Cardiac muscle cell (in vitro differentiated cells and primary cell): ENCODE data around the gene SLC26A11. TPM values are rescaled to one million over a fixed set of nuclear protein-coding genes. Genes with fewer than 3 reads are reported as not detected.
"Not testable (repeated sequence)": the region's sequence is repeated elsewhere in the genome, so short reads cannot be mapped to it uniquely, and the experiment has no call there.

ENCODE experiments used
- DNase-seq, 2 donors: peaks; one replicate each; pipeline versions ENCODE4 v3.0.0 to v3.0.0-alpha.2; 2010 to 2017; ENCODE audit warnings: low read depth in 1 of 2, low spot score in 1 of 2
- H3K27ac ChIP-seq: fragments of 200-600 bp; sonication (generic); 2 replicates; pipeline ENCODE4 v1.5.1; 2016
- H3K27me3 ChIP-seq: fragments of 200-600 bp; sonication (generic); 2 replicates; pipeline ENCODE4 v1.6.0; 2016; ENCODE audit warnings: control low read depth
- H3K36me3 ChIP-seq: fragments of 200-600 bp; sonication (generic); 2 replicates; pipeline ENCODE4 v1.5.1; 2016; ENCODE audit warnings: control low read depth
- H3K4me1 ChIP-seq: fragments of 200-600 bp; sonication (generic); 2 replicates; pipeline ENCODE4 v1.8.1; 2017; ENCODE audit warnings: low read depth, mild to moderate bottlenecking, mixed run types
- H3K4me3 ChIP-seq: fragments of 200-600 bp; sonication (generic); 2 replicates; pipeline ENCODE4 v1.5.1; 2016; ENCODE audit warnings: mild to moderate bottlenecking
- H3K9me3 ChIP-seq: fragments of 200-600 bp; sonication (generic); 2 replicates; pipeline ENCODE4 v1.5.1; 2017; ENCODE audit warnings: low read depth, mild to moderate bottlenecking, control low read depth
- polyA plus RNA-seq: library from polyadenylated mRNA; unstranded; fragments of >200 nt; fragmentation: Nextera tagmentation; extraction: Ambion mirVana; gene quantifications from 2 replicates; pipeline ENCODE4 v1.2.1, GENCODE V29; 2016
- total RNA-seq: library from RNA; depleted of rRNA; stranded (reverse); fragments of >200 nt; gene quantifications from 2 replicates; pipeline ENCODE4 v1.2.3, GENCODE V29; 2016
- TF ChIP-seq, protein P1 (sequence below): IDR thresholded peaks from 2 replicates; pipeline ENCODE4 v1.5.1; 2012; ENCODE audit warnings: low read depth, mild to moderate bottlenecking, low read length

The SLC26A11 gene
- total and polyA plus RNA-seq, 2 experiments from 2014 or later, result 39.0 to 46.8 TPM

DNA sequence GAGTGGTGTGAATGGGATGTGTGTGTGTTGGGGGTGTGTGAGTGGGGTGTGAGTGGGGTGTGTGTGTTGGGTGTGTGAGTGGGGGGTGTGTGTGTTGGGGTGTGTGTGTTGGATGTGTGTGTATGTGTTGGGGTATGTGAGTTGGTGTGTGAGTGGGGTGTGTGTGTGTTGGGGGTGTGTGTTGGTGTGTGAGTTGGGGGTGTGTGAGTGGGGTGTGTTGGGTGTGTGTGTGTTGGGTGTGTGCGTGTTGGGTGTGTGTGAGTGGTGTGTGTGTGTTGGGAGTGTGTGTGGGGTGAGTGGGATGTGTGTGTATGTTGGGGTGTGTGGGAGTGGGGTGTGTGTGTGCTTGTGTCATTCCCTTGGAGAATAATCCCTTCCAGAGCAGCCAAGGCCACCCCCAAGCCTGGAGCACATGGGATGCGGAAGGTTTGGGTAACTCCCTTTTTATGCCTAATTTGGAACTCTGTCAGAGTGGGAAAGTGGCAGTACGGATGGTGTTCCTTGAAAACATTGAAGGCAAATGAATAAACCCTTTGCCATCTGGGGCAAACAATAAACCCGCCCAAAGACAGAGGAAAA lies 54.7 kb downstream of the SLC26A11 start:
- Histone ChIP-seq H3K27ac (no peak overlapping the region), H3K4me3 (no peak overlapping the region), H3K27me3 (no peaks in the 10 kb centered on the region), H3K4me1 (no peaks in the 10 kb centered on the region), H3K9me3 (no peaks in the 10 kb centered on the region), H3K36me3 (no peaks in the 10 kb centered on the region)
- TF ChIP-seq, protein P1, sequence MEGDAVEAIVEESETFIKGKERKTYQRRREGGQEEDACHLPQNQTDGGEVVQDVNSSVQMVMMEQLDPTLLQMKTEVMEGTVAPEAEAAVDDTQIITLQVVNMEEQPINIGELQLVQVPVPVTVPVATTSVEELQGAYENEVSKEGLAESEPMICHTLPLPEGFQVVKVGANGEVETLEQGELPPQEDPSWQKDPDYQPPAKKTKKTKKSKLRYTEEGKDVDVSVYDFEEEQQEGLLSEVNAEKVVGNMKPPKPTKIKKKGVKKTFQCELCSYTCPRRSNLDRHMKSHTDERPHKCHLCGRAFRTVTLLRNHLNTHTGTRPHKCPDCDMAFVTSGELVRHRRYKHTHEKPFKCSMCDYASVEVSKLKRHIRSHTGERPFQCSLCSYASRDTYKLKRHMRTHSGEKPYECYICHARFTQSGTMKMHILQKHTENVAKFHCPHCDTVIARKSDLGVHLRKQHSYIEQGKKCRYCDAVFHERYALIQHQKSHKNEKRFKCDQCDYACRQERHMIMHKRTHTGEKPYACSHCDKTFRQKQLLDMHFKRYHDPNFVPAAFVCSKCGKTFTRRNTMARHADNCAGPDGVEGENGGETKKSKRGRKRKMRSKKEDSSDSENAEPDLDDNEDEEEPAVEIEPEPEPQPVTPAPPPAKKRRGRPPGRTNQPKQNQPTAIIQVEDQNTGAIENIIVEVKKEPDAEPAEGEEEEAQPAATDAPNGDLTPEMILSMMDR, result no peak
- no peak for DNase-seq

DNA sequence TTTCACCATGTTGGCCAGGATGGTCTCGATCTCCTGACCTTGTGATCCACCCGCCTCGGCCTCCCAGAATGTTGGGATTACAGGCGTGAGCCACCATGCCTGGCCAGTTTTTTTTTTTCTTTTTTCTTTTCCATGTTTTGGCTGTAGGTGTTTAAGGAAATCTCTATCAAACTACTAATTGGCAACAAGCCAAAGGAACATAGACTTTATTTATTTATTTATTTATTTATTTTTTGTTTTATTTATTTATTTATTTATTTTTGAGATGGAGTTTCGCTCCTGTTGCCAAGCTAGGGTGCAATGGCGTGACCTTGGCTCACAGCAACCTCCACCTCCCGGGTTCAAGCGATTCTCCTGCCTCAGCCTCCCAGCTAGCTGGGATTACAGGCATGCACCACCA lies 55.6 kb downstream of the SLC26A11 start:
- peak in 1 of 2 donors; percentile 32 for DNase-seq
- not testable (repeated sequence) for H3K9me3 ChIP-seq, H3K27me3 ChIP-seq, H3K36me3 ChIP-seq, H3K4me1 ChIP-seq, H3K27ac ChIP-seq, H3K4me3 ChIP-seq

DNA sequence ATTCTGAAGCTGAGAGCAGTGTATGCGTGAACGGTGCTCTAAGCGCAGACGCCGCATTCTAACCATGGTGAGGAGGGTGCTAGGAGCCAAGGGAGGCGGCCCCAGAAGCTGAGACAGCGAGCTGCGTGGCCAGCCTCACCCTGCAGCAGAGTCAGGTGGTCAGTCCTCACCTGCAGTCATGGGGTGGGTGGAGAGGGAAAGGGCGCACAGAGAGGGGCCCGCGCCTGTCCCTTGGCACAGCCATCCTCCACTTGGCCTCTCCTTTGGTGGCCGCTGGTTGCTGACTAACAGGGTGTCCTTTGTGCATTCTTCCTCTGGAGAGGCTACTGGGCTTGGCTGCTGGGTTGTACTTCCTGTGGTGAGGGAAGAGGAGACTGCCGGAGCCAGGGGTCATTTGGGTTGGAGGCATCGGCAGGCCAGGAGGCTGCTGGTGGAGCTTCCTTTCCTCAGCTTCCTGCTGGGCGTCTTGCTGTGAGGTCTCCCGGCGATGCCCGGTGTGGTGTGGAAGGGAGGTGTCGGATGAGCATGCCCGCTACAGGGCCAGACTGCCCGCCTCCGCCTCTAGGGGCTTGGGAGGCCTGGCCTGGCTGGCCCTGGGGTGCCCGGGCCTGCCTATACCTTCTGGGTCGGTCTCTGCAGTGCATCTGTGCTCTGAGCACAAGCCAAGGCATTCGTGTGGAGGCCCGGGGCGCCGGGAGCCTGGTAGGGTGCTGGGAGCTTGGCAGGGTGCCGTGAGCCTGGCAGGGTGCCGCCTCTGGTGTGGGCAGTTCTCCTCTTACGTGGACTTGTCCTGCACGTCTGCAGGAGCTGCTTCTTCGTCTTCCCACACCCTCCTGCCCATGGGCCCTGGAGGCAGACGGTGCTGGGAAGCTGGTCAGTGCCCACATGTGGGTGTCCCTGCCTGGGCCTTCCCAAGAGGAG lies 57.8 kb downstream of the SLC26A11 start:
- H3K4me3 ChIP-seq, result no peak overlapping the region
- no peaks in the 10 kb centered on the region for H3K4me1 ChIP-seq
- no peaks in the 10 kb centered on the region for H3K36me3 ChIP-seq
- DNase-seq, result no peak
- H3K27me3 ChIP-seq, result no peaks in the 10 kb centered on the region
- H3K27ac ChIP-seq, result no peak overlapping the region
- TF ChIP-seq, protein P1, result no peak
- H3K9me3 ChIP-seq, result no peaks in the 10 kb centered on the region

DNA sequence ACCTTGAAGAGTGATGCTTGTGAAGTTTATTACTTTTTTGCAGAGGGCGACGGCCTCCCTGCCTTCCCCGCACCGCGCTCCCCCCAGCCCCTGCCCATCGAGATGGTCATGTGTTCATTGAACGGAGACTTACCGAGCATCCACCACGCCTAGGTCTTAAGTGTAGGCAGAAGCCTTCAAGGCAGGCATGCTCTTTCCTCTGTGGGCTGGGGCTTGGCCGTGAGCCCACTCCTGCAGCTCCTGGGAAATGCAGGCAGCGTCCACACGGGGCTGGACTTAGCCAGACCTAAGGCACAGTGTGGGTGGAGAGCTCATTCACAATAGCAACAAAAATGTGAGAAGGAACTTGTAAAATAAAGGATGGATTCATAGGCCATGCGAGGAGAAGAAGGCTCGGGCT lies 59.7 kb downstream of the SLC26A11 start:
- DNase-seq, result peak in 1 of 2 donors; percentile 95

DNA sequence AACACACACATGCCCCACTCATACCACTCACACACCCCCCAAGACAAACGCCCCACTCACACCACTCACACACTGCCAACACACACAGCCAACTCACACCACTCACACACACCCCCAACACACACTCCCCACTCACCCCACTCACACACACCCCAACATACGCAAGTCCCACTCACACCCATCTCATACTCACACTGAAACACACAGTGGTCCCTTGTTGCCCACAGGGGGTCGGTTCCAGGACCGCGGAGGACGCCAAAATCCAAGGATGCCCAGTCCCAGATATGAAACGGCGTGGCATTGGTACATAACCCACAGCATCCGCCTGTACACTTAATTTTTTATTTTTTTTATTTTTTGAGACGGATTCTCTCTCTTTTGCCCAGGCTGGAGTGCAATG lies 61.3 kb downstream of the SLC26A11 start:
- no peaks in the 10 kb centered on the region for H3K36me3 ChIP-seq
- no peaks in the 10 kb centered on the region for H3K27me3 ChIP-seq
- DNase-seq, result no peak
- H3K27ac ChIP-seq, result no peak overlapping the region
- TF ChIP-seq, protein P1, result no peak
- no peak overlapping the region for H3K4me3 ChIP-seq
- no peaks in the 10 kb centered on the region for H3K4me1 ChIP-seq
- no peaks in the 10 kb centered on the region for H3K9me3 ChIP-seq

More for the DNA sequence above, 59.7 kb downstream of the SLC26A11 start:
- TF ChIP-seq, protein P1, result peak; percentile 31
- Histone ChIP-seq H3K9me3 (no peaks in the 10 kb centered on the region), H3K36me3 (no peaks in the 10 kb centered on the region), H3K27me3 (no peaks in the 10 kb centered on the region), H3K27ac (no peak overlapping the region), H3K4me1 (no peaks in the 10 kb centered on the region), H3K4me3 (no peak overlapping the region)
